Fibroblast of villous mesenchyme (primary cell): ENCODE results near the gene RAP1GAP2. TPM values are rescaled to one million over a fixed set of nuclear protein-coding genes. Genes with fewer than 3 reads are reported as not detected.
A peak's percentile ranks its signal among the peaks of the same experiment; 100 is the strongest.
"Not testable (repeated sequence)": the region's sequence is repeated elsewhere in the genome, so short reads cannot be mapped to it uniquely, and the experiment has no call there.

Experiments
- DNase-seq: peaks from one replicate; pipeline ENCODE4 v3.0.0-alpha.2; 2010; ENCODE audit warnings: low read depth
- H3K4me3 ChIP-seq: 2 replicates; pipeline ENCODE4 v1.5.1; 2011; ENCODE audit warnings: low read depth, mild to moderate bottlenecking, low read length
- CTCF ChIP-seq: IDR thresholded peaks from 2 replicates; pipeline ENCODE4 v1.5.1; 2012; ENCODE audit warnings: low read depth, mild to moderate bottlenecking, low read length; ENCODE audit not compliant: insufficient read depth
- total RNA-seq: library from RNA; depleted of rRNA; stranded (reverse); fragments of >200 nt; gene quantifications from 2 replicates; pipeline ENCODE4 v1.2.3, GENCODE V29; 2012

The RAP1GAP2 gene
- total RNA-seq, 1 donor = 5.2 TPM

DNA sequence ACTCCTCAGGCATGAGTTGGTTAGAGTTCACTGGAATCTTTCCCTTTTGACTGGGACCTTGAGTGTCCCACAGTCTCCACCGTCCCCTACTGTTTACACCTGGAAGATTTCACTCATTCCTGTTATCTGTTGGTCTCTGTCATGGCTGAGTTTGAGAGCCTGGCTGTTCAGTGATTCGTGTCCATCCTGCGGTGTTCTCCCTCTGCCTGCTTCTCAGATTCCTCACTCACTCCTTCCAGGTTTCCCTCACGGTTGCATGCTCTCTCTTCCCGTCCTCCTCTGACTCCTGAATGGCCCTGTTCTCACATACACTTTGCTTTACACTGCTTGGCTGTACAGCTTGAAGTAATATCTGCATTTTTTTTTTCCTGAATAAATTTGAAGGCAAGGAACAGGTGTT, 242.7 kb downstream of the RAP1GAP2 start:
- TF ChIP-seq CTCF = no peak
- no peak for DNase-seq
- no peak overlapping the region for H3K4me3 ChIP-seq

DNA sequence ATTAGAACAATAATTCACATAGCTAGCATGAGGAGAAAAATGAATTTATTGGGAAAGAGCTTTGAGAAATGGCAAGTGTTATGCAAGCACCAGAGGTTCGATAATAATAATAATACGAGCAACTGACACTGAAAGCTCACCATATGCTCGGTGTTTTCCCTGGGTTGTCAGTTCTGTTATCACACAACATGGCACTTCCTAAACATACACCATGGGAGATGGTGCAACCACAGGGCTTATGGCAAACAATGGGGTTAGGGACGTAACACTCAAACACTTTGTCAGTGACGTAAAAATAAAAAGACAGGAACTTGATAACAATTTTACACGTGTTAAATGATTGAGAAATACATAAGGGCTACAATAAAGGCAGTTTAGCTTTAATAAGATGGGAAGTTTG, 243.5 kb downstream of the RAP1GAP2 start:
- no peak for TF ChIP-seq CTCF
- H3K4me3 ChIP-seq = no peak overlapping the region
- no peak for DNase-seq

DNA sequence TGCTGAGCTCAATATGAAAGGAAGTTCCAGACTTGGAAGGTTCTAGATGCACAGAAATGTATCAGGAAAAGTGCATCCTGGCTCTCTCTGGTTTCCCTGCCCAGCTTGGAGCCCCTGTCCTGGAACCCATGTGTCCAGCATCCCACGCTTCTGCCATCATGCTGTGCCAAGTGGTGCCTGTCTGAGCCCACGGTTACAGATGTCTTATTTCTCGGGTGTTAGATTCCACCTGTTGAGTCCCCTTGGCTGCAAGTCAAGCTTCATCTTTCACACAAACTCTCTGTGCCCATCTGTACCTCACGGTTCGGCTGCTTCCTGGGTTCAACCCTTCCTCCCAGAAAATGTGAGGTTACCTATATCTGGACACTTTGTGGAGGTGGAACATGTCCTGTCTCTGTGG, 244.6 kb downstream of the RAP1GAP2 start:
- TF ChIP-seq CTCF = no peak
- DNase-seq = no peak
- no peak overlapping the region for H3K4me3 ChIP-seq

DNA sequence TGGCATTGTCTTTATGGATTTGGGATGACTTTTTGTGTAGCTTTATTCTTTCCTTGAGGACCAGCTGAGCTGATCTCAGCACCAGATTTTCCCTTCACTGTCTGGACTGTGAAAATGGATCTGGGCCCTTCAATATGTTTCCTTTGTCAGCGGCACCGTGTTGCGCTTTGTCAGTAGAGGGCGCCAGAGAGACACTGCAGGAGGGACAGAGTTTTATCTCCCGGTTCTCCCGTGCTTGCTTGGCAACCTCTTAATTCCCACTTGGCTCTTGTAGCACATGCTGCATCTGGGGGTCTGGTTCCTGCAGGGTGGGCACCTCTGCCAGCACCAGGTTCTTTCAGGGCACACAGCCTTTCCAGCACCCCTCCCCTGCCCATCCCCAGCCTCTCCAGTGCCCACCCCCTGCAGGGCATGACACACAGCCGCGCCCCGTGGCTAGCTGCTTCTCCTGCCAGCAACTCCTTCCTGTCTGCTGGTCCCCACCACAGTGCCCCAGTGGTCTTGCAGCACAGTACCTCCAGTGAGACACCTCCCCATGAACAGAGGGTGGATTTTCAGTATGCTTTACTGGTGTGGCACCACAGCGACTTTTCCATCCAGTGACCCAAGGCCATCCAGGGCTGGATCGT, 247.6 kb downstream of the RAP1GAP2 start:
- DNase-seq = no peak
- H3K4me3 ChIP-seq = no peak overlapping the region
- TF ChIP-seq CTCF = peak; percentile 20

DNA sequence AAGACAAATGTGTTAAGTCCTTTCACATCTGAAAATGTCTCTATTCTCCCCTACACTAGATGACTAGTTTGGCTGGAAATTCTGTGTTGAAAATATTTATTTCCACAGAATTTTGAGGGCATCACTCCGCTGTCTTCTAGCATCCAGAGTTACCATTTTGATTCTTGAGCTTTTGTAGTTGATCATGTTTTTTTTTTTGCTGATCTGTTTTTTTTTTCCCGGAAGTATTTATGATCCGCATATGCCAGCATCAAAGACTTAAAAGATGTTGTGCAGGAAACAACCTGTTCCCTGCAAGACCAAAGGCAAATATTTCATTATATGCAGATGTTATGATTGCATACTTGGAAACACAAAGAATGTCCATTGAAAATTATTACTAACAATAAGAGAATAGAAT, 250.5 kb downstream of the RAP1GAP2 start:
- no peak for DNase-seq
- no peak for TF ChIP-seq CTCF
- no peak overlapping the region for H3K4me3 ChIP-seq

DNA sequence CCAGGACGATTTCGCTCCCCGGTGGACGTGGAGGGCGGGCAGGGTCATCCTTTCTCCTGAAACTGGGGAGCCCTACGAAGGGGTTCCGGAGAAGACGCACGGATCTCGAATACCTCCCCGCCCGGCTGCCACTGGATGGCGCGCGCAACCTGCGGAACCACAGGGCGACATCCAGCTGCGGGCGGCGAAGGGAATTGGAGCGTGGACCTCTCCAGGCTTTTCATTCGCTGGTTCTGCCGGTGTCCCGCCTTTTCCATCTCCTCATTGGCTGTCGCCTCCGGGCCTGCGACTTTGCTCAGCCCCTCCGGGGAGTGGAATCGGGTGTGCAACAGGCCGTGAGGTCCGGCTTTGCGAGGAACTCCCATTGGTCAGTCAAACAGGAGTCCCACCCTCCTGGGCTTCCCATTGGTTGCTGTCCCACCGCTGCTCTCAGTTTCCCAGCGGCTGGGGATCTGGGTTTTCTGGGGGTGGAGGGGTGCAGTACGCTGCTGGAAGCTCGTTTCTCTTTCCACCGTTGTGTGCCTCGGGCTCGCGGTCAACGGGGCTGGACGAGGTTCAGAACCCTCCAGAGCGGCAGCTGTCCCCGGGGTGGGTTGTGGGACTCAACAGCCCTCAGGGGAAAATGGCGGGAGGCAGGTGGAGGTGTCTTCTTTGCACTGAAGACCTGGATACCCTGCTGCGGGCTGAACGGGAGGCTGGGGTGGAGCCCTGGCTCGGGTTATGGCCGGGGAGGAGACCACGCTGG, 252.7 kb downstream of the RAP1GAP2 start:
- H3K4me3 ChIP-seq = peak overlapping the region; percentile 78
- peak; percentile 67 for TF ChIP-seq CTCF
- peak; percentile 97 for DNase-seq

- no peak overlapping the region for H3K4me3 ChIP-seq
- DNase-seq = no peak
- TF ChIP-seq CTCF = no peak
Measured at GRCh38 chr17:3049705-3050295, 253.6 kb downstream of the RAP1GAP2 start.

DNA sequence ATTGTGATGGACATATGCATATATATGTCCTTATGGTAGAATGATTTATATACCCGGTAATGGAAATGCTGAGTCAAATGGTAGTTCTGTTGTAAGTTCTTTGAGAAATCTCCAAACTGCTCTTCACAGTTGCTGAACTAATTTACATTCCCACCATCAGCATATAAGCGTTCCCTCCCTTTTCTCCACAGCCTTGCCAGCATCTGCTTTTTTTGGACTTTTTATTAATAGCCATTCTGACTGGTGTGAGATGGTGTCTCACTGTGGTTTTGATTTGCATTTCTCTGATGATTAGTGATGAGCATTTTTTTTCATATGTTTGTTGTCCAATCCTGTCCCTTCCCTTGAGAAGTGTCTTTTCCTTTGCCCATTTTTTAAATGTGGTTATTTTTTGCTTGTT, 258.6 kb downstream of the RAP1GAP2 start:
- not testable (repeated sequence) for H3K4me3 ChIP-seq, DNase-seq

GRCh38 chr17:3062824-3063377, 266.7 kb downstream of the RAP1GAP2 start:
- H3K4me3 ChIP-seq, DNase-seq: not testable (repeated sequence)

GRCh38 chr17:3063507-3063906, 267.3 kb downstream of the RAP1GAP2 start, which contains the start of gene OR1D5:
TSS of gene OR1D5 (minus strand) at chr17:3063607. CDS start at chr17:3063607, 0 bp downstream.
- H3K4me3 ChIP-seq, DNase-seq: not testable (repeated sequence)
